IMR-90 (cell line): ENCODE measurements around the gene WBP2NL.

Experiments
- BHLHE40 ChIP-seq: fragments of 150-350 bp; IDR thresholded peaks from 2 replicates; pipeline ENCODE4 v1.6.1; 2016; ENCODE audit warnings: mild to moderate bottlenecking, low read depth, low read length
- CEBPB ChIP-seq: IDR thresholded peaks from 2 replicates; pipeline ENCODE4 v1.6.1; 2012; ENCODE audit warnings: low read depth, low read length, improper control_type of control experiment
- FOS ChIP-seq: fragments of 150-350 bp; IDR thresholded peaks from 2 replicates; pipeline ENCODE4 v1.6.1; 2016; ENCODE audit warnings: low read depth, low read length
- MAFK ChIP-seq: IDR thresholded peaks from 2 replicates; pipeline ENCODE4 v1.6.1; 2012; ENCODE audit warnings: low read depth, low read length, improper control_type of control experiment
- MAZ ChIP-seq: IDR thresholded peaks from 2 replicates; pipeline ENCODE4 v1.6.1; 2012; ENCODE audit warnings: low read depth, mild to moderate bottlenecking, low read length, improper control_type of control experiment, moderate library complexity, borderline replicate concordance
- MXI1 ChIP-seq: IDR thresholded peaks from 2 replicates; pipeline ENCODE4 v1.6.1; 2012; ENCODE audit warnings: low read depth, mild to moderate bottlenecking, low read length, moderate library complexity, borderline replicate concordance
- NFE2L2 ChIP-seq: fragments of 150-350 bp; IDR thresholded peaks from 2 replicates; pipeline ENCODE4 v1.6.1; 2016; ENCODE audit warnings: low read depth, mild to moderate bottlenecking, low read length
- POLR2A ChIP-seq: IDR thresholded peaks from 2 replicates; pipeline ENCODE4 v1.6.1; 2012; ENCODE audit warnings: mild to moderate bottlenecking, low read depth, low read length
- RAD21 ChIP-seq: IDR thresholded peaks from 2 replicates; pipeline ENCODE4 v1.6.1; 2012; ENCODE audit warnings: low read length, improper control_type of control experiment
- RCOR1 ChIP-seq: IDR thresholded peaks from 2 replicates; pipeline ENCODE4 v1.6.1; 2012; ENCODE audit warnings: mild to moderate bottlenecking, low read length, improper control_type of control experiment; ENCODE audit not compliant: insufficient replicate concordance
- RFX5 ChIP-seq: IDR thresholded peaks from 2 replicates; pipeline ENCODE4 v1.8.0; 2012; ENCODE audit warnings: low read depth, mild to moderate bottlenecking, low read length, moderate library complexity
- TF ChIP-seq, protein P1 (sequence below): conservative IDR thresholded peaks from 2 replicates; pipeline ENCODE4 v1.5.1; 2012; ENCODE audit warnings: mild to moderate bottlenecking, low read depth, low read length, improper control_type of control experiment
- TF ChIP-seq, protein P2 (sequence below): fragments of 150-350 bp; IDR thresholded peaks from 2 replicates; pipeline ENCODE4 v1.6.1; 2017; ENCODE audit warnings: mild to moderate bottlenecking, antibody characterized with exemption, low read length, low read depth

DNA sequence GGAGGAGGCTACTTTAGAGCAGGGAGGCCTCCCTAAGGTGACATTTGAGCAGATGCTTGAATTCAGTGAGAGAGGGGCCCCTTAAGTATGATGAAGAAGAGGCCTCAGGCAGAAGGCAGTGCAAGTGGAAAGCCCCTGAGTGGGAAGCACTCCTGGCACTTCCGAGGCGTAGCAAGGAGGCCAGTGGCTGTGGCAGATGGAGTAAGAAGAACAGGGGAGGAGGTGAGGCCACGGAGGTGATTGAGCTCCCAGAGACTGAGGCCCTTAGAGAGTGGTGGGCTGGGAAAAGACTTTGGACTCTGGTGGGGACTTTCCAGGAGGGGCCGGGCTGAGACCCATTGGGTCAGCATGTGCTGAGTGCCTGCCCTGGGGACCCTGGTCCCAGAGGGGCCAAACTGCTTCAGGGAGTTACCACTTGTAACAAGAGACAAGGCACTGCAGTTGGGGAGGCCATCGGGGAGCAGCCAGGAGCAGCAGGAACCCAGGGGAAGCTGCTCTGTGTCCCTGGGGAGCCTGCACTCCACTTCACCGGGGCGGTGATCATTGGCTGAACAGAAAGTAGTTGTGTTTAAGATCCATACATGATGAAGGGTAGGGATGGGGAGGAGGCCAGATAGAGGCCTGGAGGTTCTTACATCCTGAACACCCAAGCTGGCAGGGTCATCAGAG, 49.2 kb upstream of the WBP2NL start:
- TF ChIP-seq, protein P1, sequence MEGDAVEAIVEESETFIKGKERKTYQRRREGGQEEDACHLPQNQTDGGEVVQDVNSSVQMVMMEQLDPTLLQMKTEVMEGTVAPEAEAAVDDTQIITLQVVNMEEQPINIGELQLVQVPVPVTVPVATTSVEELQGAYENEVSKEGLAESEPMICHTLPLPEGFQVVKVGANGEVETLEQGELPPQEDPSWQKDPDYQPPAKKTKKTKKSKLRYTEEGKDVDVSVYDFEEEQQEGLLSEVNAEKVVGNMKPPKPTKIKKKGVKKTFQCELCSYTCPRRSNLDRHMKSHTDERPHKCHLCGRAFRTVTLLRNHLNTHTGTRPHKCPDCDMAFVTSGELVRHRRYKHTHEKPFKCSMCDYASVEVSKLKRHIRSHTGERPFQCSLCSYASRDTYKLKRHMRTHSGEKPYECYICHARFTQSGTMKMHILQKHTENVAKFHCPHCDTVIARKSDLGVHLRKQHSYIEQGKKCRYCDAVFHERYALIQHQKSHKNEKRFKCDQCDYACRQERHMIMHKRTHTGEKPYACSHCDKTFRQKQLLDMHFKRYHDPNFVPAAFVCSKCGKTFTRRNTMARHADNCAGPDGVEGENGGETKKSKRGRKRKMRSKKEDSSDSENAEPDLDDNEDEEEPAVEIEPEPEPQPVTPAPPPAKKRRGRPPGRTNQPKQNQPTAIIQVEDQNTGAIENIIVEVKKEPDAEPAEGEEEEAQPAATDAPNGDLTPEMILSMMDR = no peak
- no peak for TF ChIP-seq BHLHE40
- no peak for TF ChIP-seq POLR2A
- TF ChIP-seq RCOR1 = no peak
- TF ChIP-seq, protein P2, sequence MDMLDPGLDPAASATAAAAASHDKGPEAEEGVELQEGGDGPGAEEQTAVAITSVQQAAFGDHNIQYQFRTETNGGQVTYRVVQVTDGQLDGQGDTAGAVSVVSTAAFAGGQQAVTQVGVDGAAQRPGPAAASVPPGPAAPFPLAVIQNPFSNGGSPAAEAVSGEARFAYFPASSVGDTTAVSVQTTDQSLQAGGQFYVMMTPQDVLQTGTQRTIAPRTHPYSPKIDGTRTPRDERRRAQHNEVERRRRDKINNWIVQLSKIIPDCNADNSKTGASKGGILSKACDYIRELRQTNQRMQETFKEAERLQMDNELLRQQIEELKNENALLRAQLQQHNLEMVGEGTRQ = no peak
- no peak for TF ChIP-seq RFX5
- no peak for TF ChIP-seq RAD21
- TF ChIP-seq FOS = no peak
- TF ChIP-seq CEBPB = no peak
- TF ChIP-seq MAFK = no peak
- no peak for TF ChIP-seq NFE2L2
- no peak for TF ChIP-seq MXI1
- TF ChIP-seq MAZ = no peak
